Progenitor cell of endocrine pancreas (in vitro differentiated cells): ENCODE data around the gene CCM2L. TPM values are rescaled to one million over a fixed set of nuclear protein-coding genes. Genes with fewer than 3 reads are reported as not detected.

Experiments used
- DNase-seq: peaks from one replicate; pipeline ENCODE4 v3.0.0; 2021; ENCODE audit warnings: low spot score; ENCODE audit not compliant: unreplicated experiment
- H3K27ac Mint-ChIP-seq: 2 replicates; pipeline ENCODE4 v1.8.0; 2021; ENCODE audit warnings: mild to moderate bottlenecking, moderate library complexity, mixed read lengths
- H3K27me3 Mint-ChIP-seq: 2 replicates; pipeline ENCODE4 v1.8.0; 2021; ENCODE audit warnings: mixed read lengths
- H3K36me3 Mint-ChIP-seq: 2 replicates; pipeline ENCODE4 v1.8.0; 2022; ENCODE audit warnings: mixed read lengths; ENCODE audit not compliant: insufficient read depth
- H3K4me1 Mint-ChIP-seq: 2 replicates; pipeline ENCODE4 v1.8.0; 2021; ENCODE audit warnings: low read depth, mixed read lengths
- H3K4me3 Mint-ChIP-seq: 2 replicates; pipeline ENCODE4 v1.8.0; 2021; ENCODE audit warnings: low read depth, mild to moderate bottlenecking, moderate library complexity, mixed read lengths
- H3K9me3 Mint-ChIP-seq: 2 replicates; pipeline ENCODE4 v1.8.0; 2021; ENCODE audit warnings: low read depth, mixed read lengths
- CTCF ChIP-seq: fragments of 200-600 bp; sonication (generic); IDR thresholded peaks from one replicate; pipeline ENCODE4 v1.5.0; 2021; ENCODE audit warnings: antibody characterized with exemption, mild to moderate bottlenecking; ENCODE audit not compliant: unreplicated experiment
- total RNA-seq: library from RNA; stranded (reverse); gene quantifications from 2 replicates; pipeline ENCODE4 v1.2.1, GENCODE V29; 2021

Gene CCM2L
- total RNA-seq, 1 donor from 2014 or later: 1.3 TPM

GRCh38 chr20:32013326-32013725 is 3.1 kb downstream of the CCM2L start:
- H3K4me1 Mint-ChIP-seq: peaks cover 4% of the 10 kb centered on the region
- H3K9me3 Mint-ChIP-seq: no peaks in the 10 kb centered on the region
- no peak for DNase-seq
- H3K36me3 Mint-ChIP-seq: no peaks in the 10 kb centered on the region
- H3K4me3 Mint-ChIP-seq: no peak overlapping the region
- H3K27me3 Mint-ChIP-seq: peaks cover 41% of the 10 kb centered on the region
- no peak overlapping the region for H3K27ac Mint-ChIP-seq
- TF ChIP-seq CTCF: no peak

GRCh38 chr20:32017711-32018251 is 7.5 kb downstream of the CCM2L start:
- no peaks in the 10 kb centered on the region for H3K9me3 Mint-ChIP-seq
- H3K27ac Mint-ChIP-seq: peak overlapping the region; percentile 76
- peak; percentile 72 for TF ChIP-seq CTCF
- H3K4me1 Mint-ChIP-seq: peaks cover 7% of the 10 kb centered on the region
- peak; percentile 79 for DNase-seq
- H3K36me3 Mint-ChIP-seq: no peaks in the 10 kb centered on the region
- H3K27me3 Mint-ChIP-seq: peaks cover 66% of the 10 kb centered on the region
- H3K4me3 Mint-ChIP-seq: peak overlapping the region; percentile 91

- Mint-ChIP-seq H3K27ac (peak overlapping the region; percentile 94), H3K4me3 (peak overlapping the region; percentile 91), H3K9me3 (no peaks in the 10 kb centered on the region), H3K4me1 (peaks cover 7% of the 10 kb centered on the region), H3K27me3 (peaks cover 74% of the 10 kb centered on the region), H3K36me3 (no peaks in the 10 kb centered on the region)
- DNase-seq: peak; percentile 96
- TF ChIP-seq CTCF: peak; percentile 51
Observed at GRCh38 chr20:32018269-32019155, 8.3 kb downstream of the CCM2L start.

- DNase-seq: peak; percentile 60
- H3K9me3 Mint-ChIP-seq: no peaks in the 10 kb centered on the region
- H3K36me3 Mint-ChIP-seq: no peaks in the 10 kb centered on the region
- peak overlapping the region; percentile 81 for H3K4me3 Mint-ChIP-seq
- peaks cover 74% of the 10 kb centered on the region for H3K27me3 Mint-ChIP-seq
- peak; percentile 32 for TF ChIP-seq CTCF
- peaks cover 7% of the 10 kb centered on the region for H3K4me1 Mint-ChIP-seq
- peak overlapping the region; percentile 65 for H3K27ac Mint-ChIP-seq
Observed at GRCh38 chr20:32019156-32019510, 8.9 kb downstream of the CCM2L start.

- DNase-seq: no peak
- H3K27ac Mint-ChIP-seq: peak overlapping the region; percentile 65
- H3K9me3 Mint-ChIP-seq: no peaks in the 10 kb centered on the region
- no peak for TF ChIP-seq CTCF
- no peaks in the 10 kb centered on the region for H3K36me3 Mint-ChIP-seq
- H3K4me3 Mint-ChIP-seq: peak overlapping the region; percentile 81
- H3K27me3 Mint-ChIP-seq: peaks cover 70% of the 10 kb centered on the region
- H3K4me1 Mint-ChIP-seq: peaks cover 7% of the 10 kb centered on the region
Observed at GRCh38 chr20:32019563-32020463, 9.6 kb downstream of the CCM2L start.
